Activated naive CD8-positive, alpha-beta T cell (primary cell): ENCODE measurements around the gene ROBO2.

Experiments
- H3K27ac Mint-ChIP-seq: one replicate; pipeline ENCODE4 v1.8.0; 2021; ENCODE audit warnings: mixed read lengths
- H3K27me3 Mint-ChIP-seq: one replicate; pipeline ENCODE4 v1.8.0; 2021; ENCODE audit warnings: mixed read lengths
- H3K36me3 Mint-ChIP-seq: one replicate; pipeline ENCODE4 v1.8.0; 2021; ENCODE audit warnings: mixed read lengths
- H3K4me1 Mint-ChIP-seq: one replicate; pipeline ENCODE4 v1.8.0; 2021; ENCODE audit warnings: low read depth, mixed read lengths
- H3K4me3 Mint-ChIP-seq: one replicate; pipeline ENCODE4 v1.8.0; 2021; ENCODE audit warnings: mild to moderate bottlenecking, mixed read lengths
- H3K9me3 Mint-ChIP-seq: one replicate; pipeline ENCODE4 v1.8.0; 2021; ENCODE audit warnings: low read depth, mixed read lengths

The ROBO2 gene

GRCh38 chr3:77325280-77325679, 285.4 kb downstream of the ROBO2 start:
- H3K9me3 Mint-ChIP-seq = peaks cover 5% of the 10 kb centered on the region
- no peak overlapping the region for H3K27ac Mint-ChIP-seq
- H3K4me1 Mint-ChIP-seq = no peaks in the 10 kb centered on the region
- H3K4me3 Mint-ChIP-seq = no peak overlapping the region
- H3K27me3 Mint-ChIP-seq = no peaks in the 10 kb centered on the region
- H3K36me3 Mint-ChIP-seq = no peaks in the 10 kb centered on the region

GRCh38 chr3:77325702-77326101, 285.8 kb downstream of the ROBO2 start:
- Mint-ChIP-seq H3K36me3 (no peaks in the 10 kb centered on the region), H3K4me3 (no peak overlapping the region), H3K27me3 (no peaks in the 10 kb centered on the region), H3K27ac (no peak overlapping the region), H3K9me3 (peaks cover 5% of the 10 kb centered on the region), H3K4me1 (no peaks in the 10 kb centered on the region)

- no peak overlapping the region for H3K4me3 Mint-ChIP-seq
- no peaks in the 10 kb centered on the region for H3K36me3 Mint-ChIP-seq
- H3K9me3 Mint-ChIP-seq = peaks cover 5% of the 10 kb centered on the region
- no peaks in the 10 kb centered on the region for H3K4me1 Mint-ChIP-seq
- no peaks in the 10 kb centered on the region for H3K27me3 Mint-ChIP-seq
- no peak overlapping the region for H3K27ac Mint-ChIP-seq
Measured at GRCh38 chr3:77326586-77326985, 286.7 kb downstream of the ROBO2 start.

- Mint-ChIP-seq H3K4me1 (no peaks in the 10 kb centered on the region), H3K4me3 (no peak overlapping the region)
Measured at GRCh38 chr3:77328690-77329089, 288.8 kb downstream of the ROBO2 start.

GRCh38 chr3:77329116-77329515, 289.2 kb downstream of the ROBO2 start:
- H3K4me3 Mint-ChIP-seq = no peak overlapping the region
- no peaks in the 10 kb centered on the region for H3K36me3 Mint-ChIP-seq
- H3K9me3 Mint-ChIP-seq = peaks cover 5% of the 10 kb centered on the region
- no peaks in the 10 kb centered on the region for H3K4me1 Mint-ChIP-seq
- no peaks in the 10 kb centered on the region for H3K27me3 Mint-ChIP-seq
- no peak overlapping the region for H3K27ac Mint-ChIP-seq

More at GRCh38 chr3:77328690-77329089, 288.8 kb downstream of the ROBO2 start:
- no peak overlapping the region for H3K27ac Mint-ChIP-seq
- no peaks in the 10 kb centered on the region for H3K36me3 Mint-ChIP-seq
- H3K27me3 Mint-ChIP-seq = no peaks in the 10 kb centered on the region
- peaks cover 5% of the 10 kb centered on the region for H3K9me3 Mint-ChIP-seq

- Mint-ChIP-seq H3K4me1 (no peaks in the 10 kb centered on the region), H3K4me3 (no peak overlapping the region), H3K9me3 (peaks cover 5% of the 10 kb centered on the region), H3K27ac (no peak overlapping the region), H3K36me3 (no peaks in the 10 kb centered on the region), H3K27me3 (no peaks in the 10 kb centered on the region)
Measured at GRCh38 chr3:77338195-77338594, 298.3 kb downstream of the ROBO2 start.

GRCh38 chr3:77342027-77342426, 302.1 kb downstream of the ROBO2 start:
- H3K4me1 Mint-ChIP-seq = no peaks in the 10 kb centered on the region
- no peaks in the 10 kb centered on the region for H3K27me3 Mint-ChIP-seq
- H3K36me3 Mint-ChIP-seq = no peaks in the 10 kb centered on the region

GRCh38 chr3:77342688-77343087, 302.8 kb downstream of the ROBO2 start:
- no peaks in the 10 kb centered on the region for H3K27me3 Mint-ChIP-seq
- H3K4me1 Mint-ChIP-seq = no peaks in the 10 kb centered on the region
- H3K4me3 Mint-ChIP-seq = no peak overlapping the region
- peaks cover 9% of the 10 kb centered on the region for H3K9me3 Mint-ChIP-seq
- no peak overlapping the region for H3K27ac Mint-ChIP-seq
- no peaks in the 10 kb centered on the region for H3K36me3 Mint-ChIP-seq

More at GRCh38 chr3:77342027-77342426, 302.1 kb downstream of the ROBO2 start:
- no peak overlapping the region for H3K4me3 Mint-ChIP-seq
- peaks cover 5% of the 10 kb centered on the region for H3K9me3 Mint-ChIP-seq
- H3K27ac Mint-ChIP-seq = no peak overlapping the region

- Mint-ChIP-seq H3K4me1 (no peaks in the 10 kb centered on the region), H3K36me3 (no peaks in the 10 kb centered on the region), H3K9me3 (peaks cover 12% of the 10 kb centered on the region), H3K27ac (no peak overlapping the region), H3K27me3 (no peaks in the 10 kb centered on the region), H3K4me3 (no peak overlapping the region)
Measured at GRCh38 chr3:77345009-77345408, 305.1 kb downstream of the ROBO2 start.

GRCh38 chr3:77348244-77348855, 308.5 kb downstream of the ROBO2 start:
- Mint-ChIP-seq H3K9me3 (peaks cover 7% of the 10 kb centered on the region), H3K4me3 (no peak overlapping the region), H3K27me3 (no peaks in the 10 kb centered on the region), H3K4me1 (no peaks in the 10 kb centered on the region), H3K36me3 (no peaks in the 10 kb centered on the region), H3K27ac (no peak overlapping the region)

GRCh38 chr3:77354958-77355357, 315.1 kb downstream of the ROBO2 start:
- Mint-ChIP-seq H3K9me3 (peaks cover 11% of the 10 kb centered on the region), H3K4me3 (no peak overlapping the region), H3K27ac (no peak overlapping the region), H3K36me3 (no peaks in the 10 kb centered on the region), H3K27me3 (no peaks in the 10 kb centered on the region), H3K4me1 (no peaks in the 10 kb centered on the region)

- H3K4me3 Mint-ChIP-seq = no peak overlapping the region
- H3K36me3 Mint-ChIP-seq = no peaks in the 10 kb centered on the region
- no peaks in the 10 kb centered on the region for H3K27me3 Mint-ChIP-seq
- no peaks in the 10 kb centered on the region for H3K4me1 Mint-ChIP-seq
- peaks cover 19% of the 10 kb centered on the region for H3K9me3 Mint-ChIP-seq
- H3K27ac Mint-ChIP-seq = no peak overlapping the region
Measured at GRCh38 chr3:77362936-77363335, 323.0 kb downstream of the ROBO2 start.

GRCh38 chr3:77365152-77365551, 325.3 kb downstream of the ROBO2 start:
- no peaks in the 10 kb centered on the region for H3K4me1 Mint-ChIP-seq
- H3K27ac Mint-ChIP-seq = no peak overlapping the region
- H3K27me3 Mint-ChIP-seq = no peaks in the 10 kb centered on the region
- no peak overlapping the region for H3K4me3 Mint-ChIP-seq
- peaks cover 12% of the 10 kb centered on the region for H3K9me3 Mint-ChIP-seq
- no peaks in the 10 kb centered on the region for H3K36me3 Mint-ChIP-seq

- H3K27ac Mint-ChIP-seq = no peak overlapping the region
- no peaks in the 10 kb centered on the region for H3K27me3 Mint-ChIP-seq
- H3K4me1 Mint-ChIP-seq = no peaks in the 10 kb centered on the region
- peaks cover 4% of the 10 kb centered on the region for H3K9me3 Mint-ChIP-seq
- H3K4me3 Mint-ChIP-seq = no peak overlapping the region
- H3K36me3 Mint-ChIP-seq = no peaks in the 10 kb centered on the region
Measured at GRCh38 chr3:77370413-77370812, 330.5 kb downstream of the ROBO2 start.

GRCh38 chr3:77372018-77372417, 332.1 kb downstream of the ROBO2 start:
- Mint-ChIP-seq H3K27me3 (no peaks in the 10 kb centered on the region), H3K27ac (no peak overlapping the region), H3K4me3 (no peak overlapping the region), H3K36me3 (no peaks in the 10 kb centered on the region), H3K4me1 (no peaks in the 10 kb centered on the region), H3K9me3 (peaks cover 4% of the 10 kb centered on the region)

- H3K9me3 Mint-ChIP-seq = peaks cover 4% of the 10 kb centered on the region
- H3K27ac Mint-ChIP-seq = no peak overlapping the region
- H3K36me3 Mint-ChIP-seq = no peaks in the 10 kb centered on the region
- no peaks in the 10 kb centered on the region for H3K4me1 Mint-ChIP-seq
- no peaks in the 10 kb centered on the region for H3K27me3 Mint-ChIP-seq
- H3K4me3 Mint-ChIP-seq = no peak overlapping the region
Measured at GRCh38 chr3:77372634-77373346, 332.9 kb downstream of the ROBO2 start.
